ENCODE data around the gene SUB1. TPM values are rescaled to one million over a fixed set of nuclear protein-coding genes. Genes with fewer than 3 reads are reported as not detected.

The SUB1 gene
- polyA plus RNA-seq, 1 donor (not counting 4 experiments of a cell fraction or from before 2014, with no cell fraction given): 432 TPM

- dilution Hi-C loops (cut with MboI; ENCODE audit: extremely low pct_ligation_motif_present, low sequenced_read_pairs): no loop called here
- H3K36me3 ChIP-seq (ENCODE audit: control insufficient read depth in 2 of 2, extremely low read depth in 1 of 2, insufficient read depth in 2 of 2, low read length in 2 of 2): no peaks in the 10 kb centered on the region
- no peak overlapping the region for H2AFZ ChIP-seq (ENCODE audit: control insufficient read depth, low read length)
- no peaks in the 10 kb centered on the region for H3K9me1 ChIP-seq (ENCODE audit: control insufficient read depth, extremely low read depth, insufficient read depth, low read length)
- TF ChIP-seq CTCF (optimal IDR thresholded peaks at IDR 0.05 in 1 of 3, IDR thresholded peaks at IDR 0.05 in 1 of 3, conservative IDR thresholded peaks at IDR 0.05 in 1 of 3; ENCODE audit: extremely low read depth in 1 of 3, insufficient read depth in 2 of 3, low read length in 3 of 3) (no peak), EZH2 (IDR thresholded peaks at IDR 0.05; ENCODE audit: low read length) (no peak)
- no peaks in the 10 kb centered on the region for H3K79me2 ChIP-seq (ENCODE audit: control insufficient read depth, insufficient read depth, low read length)
- no peaks in the 10 kb centered on the region for H3K9me3 ChIP-seq (ENCODE audit: control insufficient read depth, low read depth, low read length)
- H3K4me1 ChIP-seq (ENCODE audit: control insufficient read depth, extremely low read depth, insufficient read depth, low read length): no peaks in the 10 kb centered on the region
- no peak overlapping the region for H3K4me2 ChIP-seq (ENCODE audit: control insufficient read depth, extremely low read depth, insufficient read depth, low read depth, low read length)
- H3K27me3 ChIP-seq (ENCODE audit: control insufficient read depth, extremely low read depth, insufficient read depth, low read length): no peaks in the 10 kb centered on the region
- H3K9ac ChIP-seq (ENCODE audit: control insufficient read depth, extremely low read depth, insufficient read depth, low read length): no peak overlapping the region
- H3K27ac ChIP-seq (ENCODE audit: control insufficient read depth, insufficient read depth, low read length): no peak overlapping the region
- DNase-seq (ENCODE audit: low read depth, low spot score) (no peak), FAIRE-seq (no peak)
- H4K20me1 ChIP-seq (ENCODE audit: control insufficient read depth, extremely low read depth, insufficient read depth, low read length): no peaks in the 10 kb centered on the region
- no peak overlapping the region for H3K4me3 ChIP-seq (ENCODE audit: control insufficient read depth in 2 of 3, extremely low read depth in 1 of 3, insufficient read depth in 2 of 3, low read depth in 1 of 3, low read length in 3 of 3)
Measured at GRCh38 chr5:32566319-32567111, 18.8 kb upstream of the SUB1 start.

GRCh38 chr5:32571128-32571527, 14.2 kb upstream of the SUB1 start:
- no peak overlapping the region for H3K9ac ChIP-seq (ENCODE audit: control insufficient read depth, extremely low read depth, insufficient read depth, low read length)
- no peaks in the 10 kb centered on the region for H3K9me3 ChIP-seq (ENCODE audit: control insufficient read depth, low read depth, low read length)
- H3K27me3 ChIP-seq (ENCODE audit: control insufficient read depth, extremely low read depth, insufficient read depth, low read length): no peaks in the 10 kb centered on the region
- H3K36me3 ChIP-seq (ENCODE audit: control insufficient read depth in 2 of 2, extremely low read depth in 1 of 2, insufficient read depth in 2 of 2, low read length in 2 of 2): no peaks in the 10 kb centered on the region
- H3K27ac ChIP-seq (ENCODE audit: control insufficient read depth, insufficient read depth, low read length): no peak overlapping the region
- H2AFZ ChIP-seq (ENCODE audit: control insufficient read depth, low read length): no peak overlapping the region
- no peak for DNase-seq (ENCODE audit: low read depth, low spot score)
- dilution Hi-C loops (cut with MboI; ENCODE audit: extremely low pct_ligation_motif_present, low sequenced_read_pairs): no loop called here
- no peak overlapping the region for H3K4me2 ChIP-seq (ENCODE audit: control insufficient read depth, extremely low read depth, insufficient read depth, low read depth, low read length)
- FAIRE-seq: no peak
- H3K4me1 ChIP-seq (ENCODE audit: control insufficient read depth, extremely low read depth, insufficient read depth, low read length): no peaks in the 10 kb centered on the region
- TF ChIP-seq CTCF (optimal IDR thresholded peaks at IDR 0.05 in 1 of 3, IDR thresholded peaks at IDR 0.05 in 1 of 3, conservative IDR thresholded peaks at IDR 0.05 in 1 of 3; ENCODE audit: extremely low read depth in 1 of 3, insufficient read depth in 2 of 3, low read length in 3 of 3) (no peak), EZH2 (IDR thresholded peaks at IDR 0.05; ENCODE audit: low read length) (no peak)
- H4K20me1 ChIP-seq (ENCODE audit: control insufficient read depth, extremely low read depth, insufficient read depth, low read length): no peaks in the 10 kb centered on the region
- no peaks in the 10 kb centered on the region for H3K79me2 ChIP-seq (ENCODE audit: control insufficient read depth, insufficient read depth, low read length)
- H3K4me3 ChIP-seq (ENCODE audit: control insufficient read depth in 2 of 3, extremely low read depth in 1 of 3, insufficient read depth in 2 of 3, low read depth in 1 of 3, low read length in 3 of 3): no peak overlapping the region
- H3K9me1 ChIP-seq (ENCODE audit: control insufficient read depth, extremely low read depth, insufficient read depth, low read length): no peaks in the 10 kb centered on the region

Data from keratinocyte (primary cell).